H1 (cell line): ENCODE results near the gene POU5F1. TPM values are rescaled to one million over a fixed set of nuclear protein-coding genes. Genes with fewer than 3 reads are reported as not detected.
A peak's percentile ranks its signal among the peaks of the same experiment; 100 is the strongest.

Source experiments
- CTCF ChIA-PET: fragments of 300-600 bp; sonication (Branson Sonifier 250); formaldehyde crosslinking; loops from one replicate; lab custom pipeline; 2021; ENCODE audit not compliant: partially characterized antibody; lab: Charles Lee
- POLR2A ChIA-PET: fragments of 300-600 bp; sonication (Branson Sonifier 250); formaldehyde crosslinking; loops from one replicate; lab custom pipeline; 2021; ENCODE audit warnings: inconsistent platforms; ENCODE audit not compliant: partially characterized antibody; lab: Charles Lee
- DNase-seq, 2 experiments: peaks; one replicate each; pipeline versions ENCODE4 v3.0.0 to v3.0.0-alpha.2; 2010 to 2022; ENCODE audit warnings: low spot score in 2 of 2, low read depth in 1 of 2, mixed read lengths in 1 of 2
- FAIRE-seq: peaks from 2 replicates; lab custom pipeline; 2011; peaks lifted over from hg19 to GRCh38; lab: Jason Lieb, UNC
- H2AFZ ChIP-seq: 2 replicates; pipeline ENCODE4 v1.8.1; 2012; ENCODE audit warnings: low read length, inconsistent platforms
- H2AK5ac ChIP-seq: 2 replicates; pipeline ENCODE4 v1.6.1; 2013; ENCODE audit warnings: low read depth, low read length
- H2BK120ac ChIP-seq: replicated peaks from 2 replicates; pipeline ENCODE3; 2013; ENCODE audit warnings: low read depth, low read length, inconsistent platforms
- H2BK12ac ChIP-seq: 2 replicates; pipeline ENCODE4 v1.6.1; 2013; ENCODE audit warnings: low read depth, low read length
- H2BK15ac ChIP-seq: 2 replicates; pipeline ENCODE4 v1.6.1; 2013; ENCODE audit warnings: low read length
- H2BK20ac ChIP-seq: 2 replicates; pipeline ENCODE4 v1.6.1; 2013; ENCODE audit warnings: low read length
- H2BK5ac ChIP-seq: 2 replicates; pipeline ENCODE4 v1.6.1; 2013; ENCODE audit warnings: low read depth, low read length
- H3K14ac ChIP-seq: 2 replicates; pipeline ENCODE4 v1.6.1; 2013; ENCODE audit warnings: inconsistent platforms; ENCODE audit not compliant: insufficient read length
- H3K18ac ChIP-seq: 2 replicates; pipeline ENCODE4 v1.6.1; 2013; ENCODE audit warnings: low read length; ENCODE audit errors: extremely low read depth
- H3K23ac ChIP-seq: 2 replicates; pipeline ENCODE4 v1.6.1; 2013; ENCODE audit warnings: inconsistent platforms; ENCODE audit not compliant: insufficient read length
- H3K23me2 ChIP-seq: 2 replicates; pipeline ENCODE4 v1.6.1; 2013; ENCODE audit warnings: low read depth, low read length
- H3K27ac ChIP-seq: 2 replicates; pipeline ENCODE4 v1.6.1; 2011; ENCODE audit warnings: low read depth, low read length, inconsistent platforms
- H3K27me3 ChIP-seq, 4 experiments: replicated peaks in 1 of 4; 1 replicate in 1 of 4; 2 replicates in 3 of 4; pipeline versions ENCODE4 v1.6.1 to v1.8.1; 2011 to 2013; ENCODE audit warnings: low read length in 3 of 4, mild to moderate bottlenecking in 3 of 4, inconsistent platforms in 2 of 4, mixed read lengths in 2 of 4, moderate library complexity in 1 of 4; ENCODE audit not compliant: control insufficient read depth in 3 of 4, insufficient read depth in 3 of 4; ENCODE audit errors: extremely low read depth in 1 of 4
- H3K36me3 ChIP-seq, 4 experiments: 2 replicates each; pipeline versions ENCODE4 v1.6.1 to v1.8.1; 2011 to 2013; ENCODE audit warnings: mild to moderate bottlenecking in 4 of 4, low read length in 3 of 4, moderate library complexity in 2 of 4, control low read depth in 1 of 4, inconsistent platforms in 1 of 4; ENCODE audit not compliant: insufficient read depth in 4 of 4, control insufficient read depth in 2 of 4
- H3K4ac ChIP-seq: replicated peaks from 2 replicates; pipeline ENCODE3; 2013; ENCODE audit warnings: low read length, low read depth, mixed read lengths, inconsistent platforms; ENCODE audit not compliant: insufficient read length
- H3K4me1 ChIP-seq, 4 experiments: replicated peaks in 1 of 4; 1 replicate in 1 of 4; 2 replicates in 3 of 4; pipeline versions ENCODE4 v1.6.1 to v1.8.1; 2011 to 2013; ENCODE audit warnings: low read length in 3 of 4, inconsistent platforms in 2 of 4, mixed read lengths in 1 of 4; ENCODE audit not compliant: insufficient read depth in 4 of 4, control insufficient read depth in 3 of 4
- H3K4me2 ChIP-seq, 2 experiments: 2 replicates each; pipeline versions ENCODE4 v1.6.1 to v1.8.1; 2011 to 2013; ENCODE audit warnings: low read depth in 2 of 2, low read length in 2 of 2, control low read depth in 1 of 2, inconsistent platforms in 1 of 2, mild to moderate bottlenecking in 1 of 2; ENCODE audit not compliant: insufficient read depth in 1 of 2
- H3K4me3 ChIP-seq, 4 experiments: fragments of 200-600, 300-600 bp in 1 of 4; sonication (generic), shearing (Covaris generic), sonication (Bioruptor Twin) in 1 of 4; 2 replicates each; pipeline versions ENCODE4 v1.5.1 to v1.8.1; 2011 to 2016; ENCODE audit warnings: low read length in 4 of 4, low read depth in 3 of 4, control low read depth in 2 of 4, inconsistent platforms in 2 of 4, mild to moderate bottlenecking in 2 of 4, mixed read lengths in 1 of 4, moderate library complexity in 1 of 4; ENCODE audit not compliant: insufficient read depth in 2 of 4; ENCODE audit errors: extremely low read depth in 1 of 4
- H3K56ac ChIP-seq: replicated peaks from 2 replicates; pipeline ENCODE3; 2013; ENCODE audit warnings: low read depth, mild to moderate bottlenecking, mixed read lengths, low read length, inconsistent platforms; ENCODE audit not compliant: insufficient read length
- H3K79me1 ChIP-seq: 2 replicates; pipeline ENCODE4 v1.6.1; 2013; ENCODE audit warnings: low read depth, low read length, control low read depth
- H3K79me2 ChIP-seq, 2 experiments: 2 replicates each; pipeline versions ENCODE4 v1.6.1 to v1.8.1; 2012 to 2013; ENCODE audit warnings: low read length in 2 of 2, mild to moderate bottlenecking in 2 of 2, inconsistent platforms in 1 of 2; ENCODE audit not compliant: insufficient read depth in 2 of 2, control insufficient read depth in 1 of 2
- H3K9ac ChIP-seq, 4 experiments: replicated peaks in 1 of 4; 1 replicate in 1 of 4; 2 replicates in 3 of 4; pipeline versions ENCODE4 v1.6.1 to v1.8.1; 2011 to 2013; ENCODE audit warnings: low read depth in 3 of 4, low read length in 3 of 4, control low read depth in 2 of 4, mild to moderate bottlenecking in 2 of 4, moderate library complexity in 2 of 4, inconsistent platforms in 1 of 4; ENCODE audit errors: extremely low read depth in 1 of 4
- H3K9me3 ChIP-seq, 2 experiments: 2 replicates each; pipeline versions ENCODE4 v1.6.1 to v1.8.1; 2012 to 2013; ENCODE audit warnings: mild to moderate bottlenecking in 2 of 2, moderate library complexity in 2 of 2, control low read depth in 1 of 2, inconsistent platforms in 1 of 2, low read depth in 1 of 2, low read length in 1 of 2, mixed read lengths in 1 of 2; ENCODE audit not compliant: insufficient read depth in 2 of 2
- H4K20me1 ChIP-seq, 2 experiments: replicated peaks in 1 of 2; 2 replicates each; pipeline versions ENCODE3 to v1.8.1; 2011 to 2013; ENCODE audit warnings: inconsistent platforms in 2 of 2, low read length in 2 of 2, mild to moderate bottlenecking in 1 of 2; ENCODE audit not compliant: insufficient read depth in 2 of 2, control insufficient read depth in 1 of 2
- H4K5ac ChIP-seq: 2 replicates; pipeline ENCODE4 v1.6.1; 2013; ENCODE audit warnings: low read length, low read depth, mixed read lengths, inconsistent platforms; ENCODE audit not compliant: insufficient read length
- H4K8ac ChIP-seq: 2 replicates; pipeline ENCODE4 v1.8.0; 2013; ENCODE audit warnings: mild to moderate bottlenecking, moderate library complexity, low read length, inconsistent platforms; ENCODE audit not compliant: insufficient read depth; ENCODE audit errors: extremely low read depth
- H4K91ac ChIP-seq: replicated peaks from 2 replicates; pipeline ENCODE3; 2013; ENCODE audit warnings: low read length, mixed read lengths, inconsistent platforms; ENCODE audit not compliant: insufficient read length
- BRCA1 ChIP-seq: IDR thresholded peaks from 2 replicates; pipeline ENCODE4 v1.6.1; 2012; ENCODE audit warnings: low read depth, low read length, improper control_type of control experiment
- CREB1 ChIP-seq: IDR thresholded peaks from 2 replicates; pipeline ENCODE4 v1.6.1; 2012; ENCODE audit warnings: inconsistent platforms
- EGR1 ChIP-seq: IDR thresholded peaks from 2 replicates; pipeline ENCODE4 v1.6.1; 2011; ENCODE audit warnings: low read depth, low read length, borderline replicate concordance
- POU5F1 ChIP-seq: IDR thresholded peaks from 2 replicates; pipeline ENCODE4 v1.6.1; 2011; ENCODE audit warnings: low read depth, mild to moderate bottlenecking, low read length, moderate library complexity
- ZNF274 ChIP-seq: IDR thresholded peaks from 2 replicates; pipeline ENCODE4 v1.7.0; 2012; ENCODE audit warnings: low read length, borderline replicate concordance; ENCODE audit errors: extremely low read depth
- WGBS, 2 experiments: shearing (Covaris generic) in 1 of 2; methylation state at CpG; one replicate each; pipeline versions ENCODE4 v1.1.6 to v1.1.7; 2013 to 2015; ENCODE audit warnings: low lambda C conversion rate in 2 of 2, mixed read lengths in 2 of 2, inconsistent platforms in 1 of 2, low coverage in 1 of 2, missing lambda C conversion rate in 1 of 2; ENCODE audit not compliant: insufficient replicate concordance in 2 of 2, insufficient coverage in 1 of 2, insufficient read length in 1 of 2; ENCODE audit errors: extremely low coverage in 1 of 2, missing lambda C conversion rate in 1 of 2; 5-methylcytosine and 5-hydroxymethylcytosine counted together
- polyA plus RNA-seq, 7 experiments: library from polyadenylated mRNA; depleted of rRNA in 3 of 7; stranded (reverse) in 5 of 7; unstranded in 2 of 7; fragments of >200 nt in 5 of 7; fragments of 200-250 nt in 2 of 7; gene quantifications; 1 replicate in 5 of 7; 2 replicates in 1 of 7; 4 replicates in 1 of 7; pipeline versions ENCODE4 v1.2.1 to v1.2.3, GENCODE V29; 2011 to 2013; ENCODE audit warnings: missing spikeins in 2 of 7, mixed read lengths in 2 of 7
- total RNA-seq: library from RNA; stranded (reverse); fragmentation: NEBNext Ultra II Directional; extraction: Animal tissue kit (Norgen Biotek cat#: 25700); gene quantifications from 2 replicates; pipeline ENCODE4 v1.2.1, GENCODE V29; 2021
- TF ChIP-seq, protein P1 (sequence below): IDR thresholded peaks from 2 replicates; pipeline ENCODE4 v1.6.1; 2012; ENCODE audit warnings: inconsistent platforms
- TF ChIP-seq, protein P2 (sequence below): IDR thresholded peaks from 2 replicates; pipeline ENCODE4 v1.6.1; 2011; ENCODE audit warnings: low read length, improper control_type of control experiment

POU5F1 gene
- total and polyA plus RNA-seq, 2 of the 8 experiments (the other 6 are each of a cell fraction or from before 2014, with no cell fraction given): 2,437 to 2,526 TPM

DNA sequence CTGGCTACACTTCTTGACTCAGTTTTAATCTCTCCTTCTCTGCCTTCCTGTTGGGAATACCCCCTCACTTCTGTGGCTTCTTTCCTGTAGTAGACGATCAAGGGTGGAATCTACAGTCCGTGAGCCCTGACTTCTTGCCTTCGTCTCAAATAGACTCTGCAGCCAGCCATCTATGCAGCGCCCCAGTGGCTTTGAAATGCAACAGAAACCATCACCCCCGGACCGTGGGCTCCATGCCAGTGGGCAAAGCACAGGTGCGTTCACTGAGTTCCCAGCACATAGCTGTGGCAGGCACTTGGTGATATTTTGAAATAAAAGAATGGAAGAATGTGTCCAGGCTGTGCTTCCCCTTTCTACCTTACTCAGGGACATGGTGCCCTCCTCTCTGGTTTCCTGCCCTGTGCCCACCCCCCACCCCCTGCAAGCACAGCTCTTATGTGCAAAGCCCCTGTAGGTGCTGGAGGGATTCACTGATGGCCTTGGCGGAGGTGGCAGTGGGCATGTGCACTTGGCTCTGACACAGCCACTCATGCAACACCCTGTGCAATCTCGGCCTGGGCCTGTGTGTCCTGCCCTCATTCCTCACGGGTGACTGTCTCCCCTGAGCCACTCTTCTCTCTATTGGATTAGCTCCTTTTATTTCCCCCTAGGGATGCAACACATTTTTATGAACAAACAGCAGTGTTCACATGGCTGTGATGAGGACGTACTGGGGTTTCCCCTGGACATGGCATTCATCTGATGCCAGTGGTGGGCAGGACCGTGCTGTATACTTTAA is 44.7 kb downstream of the POU5F1 start:
- Histone ChIP-seq H3K4me1 (peaks cover 0 to 3% (median 0%) of the 10 kb centered on the region in 4 experiments; a peak in 2 of 7 replicates), H2AFZ (peak overlapping the region; percentile 88; the same call in 1 of the 2 replicates), H3K23me2 (no peaks in the 10 kb centered on the region), H2BK15ac (peak overlapping the region; percentile 96), H4K8ac (peak overlapping the region; percentile 45; the same call in 1 of the 2 replicates), H2AK5ac (no peak overlapping the region; the same call in 1 of the 2 replicates), H2BK12ac (no peak overlapping the region)
- TF ChIP-seq ZNF274: no peak
- no peak for TF ChIP-seq POU5F1
- TF ChIP-seq CREB1: no peak
- TF ChIP-seq, protein P1, sequence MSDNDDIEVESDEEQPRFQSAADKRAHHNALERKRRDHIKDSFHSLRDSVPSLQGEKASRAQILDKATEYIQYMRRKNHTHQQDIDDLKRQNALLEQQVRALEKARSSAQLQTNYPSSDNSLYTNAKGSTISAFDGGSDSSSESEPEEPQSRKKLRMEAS: no peak
- TF ChIP-seq, protein P2, sequence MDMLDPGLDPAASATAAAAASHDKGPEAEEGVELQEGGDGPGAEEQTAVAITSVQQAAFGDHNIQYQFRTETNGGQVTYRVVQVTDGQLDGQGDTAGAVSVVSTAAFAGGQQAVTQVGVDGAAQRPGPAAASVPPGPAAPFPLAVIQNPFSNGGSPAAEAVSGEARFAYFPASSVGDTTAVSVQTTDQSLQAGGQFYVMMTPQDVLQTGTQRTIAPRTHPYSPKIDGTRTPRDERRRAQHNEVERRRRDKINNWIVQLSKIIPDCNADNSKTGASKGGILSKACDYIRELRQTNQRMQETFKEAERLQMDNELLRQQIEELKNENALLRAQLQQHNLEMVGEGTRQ: no peak
- TF ChIP-seq BRCA1: no peak
- no peak for TF ChIP-seq EGR1
- TF ChIP-seq, all 59 proteins: peak for 0
- no peak overlapping the region for H3K4me2 ChIP-seq
- no peak overlapping the region for H3K23ac ChIP-seq
- POLR2A ChIA-PET: interaction anchor here (68.5 kb wide), 1 partner anchor 43 kb away, joined by 2251 read pairs; the partner anchor contains the start of genes CCHCR1, POU5F1, PSORS1C2 and TCF19
- H3K18ac ChIP-seq: no peak overlapping the region
- no peaks in the 10 kb centered on the region for H3K79me2 ChIP-seq
- DNase-seq (no peak), FAIRE-seq (no peak)
- no peaks in the 10 kb centered on the region for H3K9me3 ChIP-seq
- H2BK20ac ChIP-seq: peak overlapping the region; percentile 34; the same call in 1 of the 2 replicates
- H3K9ac ChIP-seq: no peak overlapping the region
- H3K4ac ChIP-seq: no peak overlapping the region
- no peak overlapping the region for H2BK5ac ChIP-seq
- H3K36me3 ChIP-seq: no peaks in the 10 kb centered on the region
- CTCF ChIA-PET: interaction anchor here (0.6 to 13.5 kb wide), 11 partner anchors 11 to 447 kb away, joined by 3 to 187 read pairs (median 11); partner anchors contain the start of genes C6orf15, PSORS1C1, PSORS1C2 and TCF19
- H3K56ac ChIP-seq: no peak overlapping the region
- 93% methylated on average over 12 of the region's 12 CpGs; no CpG with 5 or more reads in 1 of the 2 experiments for WGBS, 2 experiments
- H4K5ac ChIP-seq: no peak overlapping the region
- no peak overlapping the region for H3K27ac ChIP-seq
- no peaks in the 10 kb centered on the region for H4K20me1 ChIP-seq
- no peaks in the 10 kb centered on the region; a peak in 1 of 7 replicates for H3K27me3 ChIP-seq
- H2BK120ac ChIP-seq: no peak overlapping the region
- H4K91ac ChIP-seq: peak overlapping the region; percentile 67
- H3K4me3 ChIP-seq: no peak overlapping the region
- H3K14ac ChIP-seq: no peak overlapping the region
- no peaks in the 10 kb centered on the region for H3K79me1 ChIP-seq
